Activated naive CD8-positive, alpha-beta T cell treated with anti-CD3 and anti-CD28 coated beads, Interleukin-2, amount 50 U/mL, for 24 hours (primary cell): ENCODE measurements around the gene SIX4.
"Not testable (repeated sequence)": the region's sequence is repeated elsewhere in the genome, so short reads cannot be mapped to it uniquely, and the experiment has no call there.

Experiments used
- ATAC-seq: fragments of 150-1000 bp; cut with Tn5 transposase; one replicate; pipeline ENCODE4 v1.10.0; 2021
- DNase-seq: peaks from one replicate; pipeline ENCODE4 v3.0.0; 2021
- H3K27ac Mint-ChIP-seq: one replicate; pipeline ENCODE4 v1.8.0; 2021; ENCODE audit warnings: mild to moderate bottlenecking, mixed read lengths
- H3K27me3 Mint-ChIP-seq: one replicate; pipeline ENCODE4 v1.8.0; 2021; ENCODE audit warnings: mixed read lengths
- H3K36me3 Mint-ChIP-seq: one replicate; pipeline ENCODE4 v1.8.0; 2021; ENCODE audit warnings: low read depth, mixed read lengths
- H3K4me1 Mint-ChIP-seq: one replicate; pipeline ENCODE4 v1.8.0; 2021; ENCODE audit warnings: mixed read lengths
- H3K4me3 Mint-ChIP-seq: one replicate; pipeline ENCODE4 v1.8.0; 2021; ENCODE audit warnings: mild to moderate bottlenecking, moderate library complexity, mixed read lengths
- H3K9me3 Mint-ChIP-seq: one replicate; pipeline ENCODE4 v1.8.0; 2021; ENCODE audit warnings: mixed read lengths

SIX4 gene

GRCh38 chr14:60734465-60735242 lies 10.5 kb upstream of the SIX4 start, which contains the start of gene MNAT1:
MNAT1 (plus strand) TSS chr14:60734761; CDS start chr14:60734863, 102 bp downstream.
- DNase-seq (peak; percentile 85), ATAC-seq (peak; percentile 99)
- H3K36me3 Mint-ChIP-seq, result peaks cover 3% of the 10 kb centered on the region
- no peaks in the 10 kb centered on the region for H3K9me3 Mint-ChIP-seq
- H3K27ac Mint-ChIP-seq, result peak within 1 kb of the TSS; percentile 99
- H3K4me1 Mint-ChIP-seq, result peaks cover 20% of the 10 kb centered on the region
- peaks cover 12% of the 10 kb centered on the region for H3K27me3 Mint-ChIP-seq
- peak within 1 kb of the TSS; percentile 100 for H3K4me3 Mint-ChIP-seq

- Mint-ChIP-seq H3K4me3 (no peak overlapping the region), H3K27me3 (peaks cover 22% of the 10 kb centered on the region), H3K9me3 (no peaks in the 10 kb centered on the region), H3K36me3 (peaks cover 3% of the 10 kb centered on the region), H3K4me1 (peaks cover 18% of the 10 kb centered on the region), H3K27ac (no peak overlapping the region)
- ATAC-seq (no peak), DNase-seq (no peak)
Observed at GRCh38 chr14:60732840-60733483, 8.8 kb upstream of the SIX4 start.

GRCh38 chr14:60731291-60731690 lies 7.1 kb upstream of the SIX4 start:
- H3K9me3 Mint-ChIP-seq, DNase-seq, H3K36me3 Mint-ChIP-seq, H3K4me3 Mint-ChIP-seq, H3K27ac Mint-ChIP-seq, ATAC-seq: not testable (repeated sequence)
- H3K4me1 Mint-ChIP-seq, result peaks cover 18% of the 10 kb centered on the region
- H3K27me3 Mint-ChIP-seq, result peaks cover 33% of the 10 kb centered on the region

GRCh38 chr14:60723116-60723906 lies 840 bp downstream of the SIX4 start:
- H3K4me3 Mint-ChIP-seq, result peak overlapping the region; percentile 78
- H3K4me1 Mint-ChIP-seq, result peaks cover 22% of the 10 kb centered on the region
- peak; percentile 33 for DNase-seq
- H3K36me3 Mint-ChIP-seq, result no peaks in the 10 kb centered on the region
- peaks cover 68% of the 10 kb centered on the region for H3K27me3 Mint-ChIP-seq
- H3K27ac Mint-ChIP-seq, result no peak overlapping the region
- H3K9me3 Mint-ChIP-seq, result no peaks in the 10 kb centered on the region
- ATAC-seq, result peak; percentile 34

GRCh38 chr14:60722357-60723115 lies 1.6 kb downstream of the SIX4 start:
- Mint-ChIP-seq H3K4me3 (peak overlapping the region; percentile 78), H3K4me1 (peaks cover 22% of the 10 kb centered on the region), H3K27ac (no peak overlapping the region), H3K36me3 (no peaks in the 10 kb centered on the region), H3K9me3 (no peaks in the 10 kb centered on the region), H3K27me3 (peaks cover 70% of the 10 kb centered on the region)
- ATAC-seq, result peak; percentile 33
- peak; percentile 30 for DNase-seq

GRCh38 chr14:60722107-60722356 lies 2.1 kb downstream of the SIX4 start:
- DNase-seq, result no peak
- H3K27me3 Mint-ChIP-seq, result peaks cover 64% of the 10 kb centered on the region
- peak overlapping the region; percentile 76 for H3K4me3 Mint-ChIP-seq
- H3K36me3 Mint-ChIP-seq, result no peaks in the 10 kb centered on the region
- H3K4me1 Mint-ChIP-seq, result peaks cover 22% of the 10 kb centered on the region
- no peaks in the 10 kb centered on the region for H3K9me3 Mint-ChIP-seq
- H3K27ac Mint-ChIP-seq, result no peak overlapping the region
- ATAC-seq, result no peak

GRCh38 chr14:60721326-60722106 lies 2.6 kb downstream of the SIX4 start:
- H3K9me3 Mint-ChIP-seq, result no peaks in the 10 kb centered on the region
- H3K27ac Mint-ChIP-seq, result no peak overlapping the region
- peak overlapping the region; percentile 76 for H3K4me3 Mint-ChIP-seq
- peaks cover 62% of the 10 kb centered on the region for H3K27me3 Mint-ChIP-seq
- DNase-seq, result peak; percentile 65
- H3K4me1 Mint-ChIP-seq, result peaks cover 22% of the 10 kb centered on the region
- ATAC-seq, result peak; percentile 73
- H3K36me3 Mint-ChIP-seq, result no peaks in the 10 kb centered on the region

- Mint-ChIP-seq H3K4me1 (peaks cover 22% of the 10 kb centered on the region), H3K27ac (no peak overlapping the region), H3K36me3 (no peaks in the 10 kb centered on the region), H3K27me3 (peaks cover 62% of the 10 kb centered on the region), H3K9me3 (no peaks in the 10 kb centered on the region), H3K4me3 (peak overlapping the region; percentile 76)
- DNase-seq, result no peak
- no peak for ATAC-seq
Observed at GRCh38 chr14:60720962-60721325, 3.2 kb downstream of the SIX4 start.

- DNase-seq (no peak), ATAC-seq (no peak)
- H3K27ac Mint-ChIP-seq, result no peak overlapping the region
- H3K36me3 Mint-ChIP-seq, result no peaks in the 10 kb centered on the region
- peaks cover 22% of the 10 kb centered on the region for H3K4me1 Mint-ChIP-seq
- H3K4me3 Mint-ChIP-seq, result no peak overlapping the region
- peaks cover 64% of the 10 kb centered on the region for H3K27me3 Mint-ChIP-seq
- no peaks in the 10 kb centered on the region for H3K9me3 Mint-ChIP-seq
Observed at GRCh38 chr14:60720391-60720790, 3.8 kb downstream of the SIX4 start.

GRCh38 chr14:60713513-60713912 lies 10.6 kb downstream of the SIX4 start:
- no peaks in the 10 kb centered on the region for H3K4me1 Mint-ChIP-seq
- ATAC-seq, result no peak
- H3K27ac Mint-ChIP-seq, result no peak overlapping the region
- H3K4me3 Mint-ChIP-seq, result no peak overlapping the region
- H3K9me3 Mint-ChIP-seq, result no peaks in the 10 kb centered on the region
- peaks cover 43% of the 10 kb centered on the region for H3K27me3 Mint-ChIP-seq
- no peak for DNase-seq
- no peaks in the 10 kb centered on the region for H3K36me3 Mint-ChIP-seq

- Mint-ChIP-seq H3K4me3 (no peak overlapping the region), H3K4me1 (no peaks in the 10 kb centered on the region), H3K9me3 (no peaks in the 10 kb centered on the region), H3K27me3 (peaks cover 39% of the 10 kb centered on the region), H3K27ac (no peak overlapping the region), H3K36me3 (no peaks in the 10 kb centered on the region)
- ATAC-seq (no peak), DNase-seq (no peak)
Observed at GRCh38 chr14:60710494-60710893, 13.7 kb downstream of the SIX4 start.

- no peak overlapping the region for H3K27ac Mint-ChIP-seq
- no peaks in the 10 kb centered on the region for H3K36me3 Mint-ChIP-seq
- no peaks in the 10 kb centered on the region for H3K9me3 Mint-ChIP-seq
- DNase-seq (no peak), ATAC-seq (no peak)
- H3K4me1 Mint-ChIP-seq, result no peaks in the 10 kb centered on the region
- H3K4me3 Mint-ChIP-seq, result no peak overlapping the region
- peaks cover 35% of the 10 kb centered on the region for H3K27me3 Mint-ChIP-seq
Observed at GRCh38 chr14:60707858-60708257, 16.3 kb downstream of the SIX4 start.

GRCh38 chr14:60705100-60705499 lies 19.1 kb downstream of the SIX4 start:
- Mint-ChIP-seq H3K36me3 (no peaks in the 10 kb centered on the region), H3K4me1 (no peaks in the 10 kb centered on the region), H3K27me3 (peaks cover 26% of the 10 kb centered on the region), H3K9me3 (peaks cover 15% of the 10 kb centered on the region), H3K4me3 (no peak overlapping the region), H3K27ac (no peak overlapping the region)
- no peak for ATAC-seq
- no peak for DNase-seq

- no peaks in the 10 kb centered on the region for H3K4me1 Mint-ChIP-seq
- ATAC-seq, result no peak
- H3K4me3 Mint-ChIP-seq, result no peak overlapping the region
- no peak for DNase-seq
- no peak overlapping the region for H3K27ac Mint-ChIP-seq
- H3K9me3 Mint-ChIP-seq, result peaks cover 19% of the 10 kb centered on the region
- no peaks in the 10 kb centered on the region for H3K36me3 Mint-ChIP-seq
- H3K27me3 Mint-ChIP-seq, result peaks cover 23% of the 10 kb centered on the region
Observed at GRCh38 chr14:60700598-60700997, 23.6 kb downstream of the SIX4 start.
